Activated naive CD4-positive, alpha-beta T cell treated with anti-CD3 and anti-CD28 coated beads, Interleukin-2, amount 50 U/mL, for 72 hours (primary cell): ENCODE results near the gene ZNF428. TPM values are rescaled to one million over a fixed set of nuclear protein-coding genes. Genes with fewer than 3 reads are reported as not detected.
A peak's percentile ranks its signal among the peaks of the same experiment; 100 is the strongest.
"Not testable (repeated sequence)": the region's sequence is repeated elsewhere in the genome, so short reads cannot be mapped to it uniquely, and the experiment has no call there.

Experiments used
- ATAC-seq, 2 donors: fragments of 150-1000 bp; cut with Tn5 transposase; 2 replicates each; pipeline ENCODE4 v1.10.0; 2021; ENCODE audit warnings: mild to moderate bottlenecking in 2 of 2, moderate library complexity in 2 of 2
- DNase-seq, 2 donors: peaks; one replicate each; pipeline ENCODE4 v3.0.0; 2021 to 2022; ENCODE audit warnings: low spot score in 2 of 2
- H3K27ac Mint-ChIP-seq, 2 donors: one replicate each; pipeline ENCODE4 v1.8.0; 2022; ENCODE audit warnings: mild to moderate bottlenecking in 2 of 2, mixed read lengths in 2 of 2
- H3K36me3 Mint-ChIP-seq, 2 donors: one replicate each; pipeline ENCODE4 v1.8.0; 2022; ENCODE audit warnings: mixed read lengths in 2 of 2
- H3K9me3 Mint-ChIP-seq, 2 donors: one replicate each; pipeline ENCODE4 v1.8.0; 2022; ENCODE audit warnings: mixed read lengths in 2 of 2
- total RNA-seq, 2 donors: library from RNA; stranded (reverse); gene quantifications; one replicate each; pipeline ENCODE4 v1.2.3, GENCODE V29; 2022

Gene ZNF428
- 10 to 100 TPM; 14.2 to 21.1 TPM for total RNA-seq

- no peaks in the 10 kb centered on the region for H3K9me3 Mint-ChIP-seq
- peak within 1 kb of the TSS; percentile 96 to 99 for H3K27ac Mint-ChIP-seq
- H3K36me3 Mint-ChIP-seq = no peaks in the 10 kb centered on the region
- peak; percentile 87 to 93 for DNase-seq
- peak; percentile 91 to 93 for ATAC-seq
Observed at GRCh38 chr19:43619262-43620060, at the start of gene ZNF428. Gene ZNF428 (minus strand): TSS chr19:43619629. CDS start chr19:43614304, 5,325 bp downstream.

GRCh38 chr19:43668406-43669109 is 49.1 kb upstream of the ZNF428 start:
- ATAC-seq (peak; percentile 85 to 92), DNase-seq (peak; percentile 94 to 95)
- peaks cover 5 to 31% of the 10 kb centered on the region in 2 donors for H3K36me3 Mint-ChIP-seq
- peaks cover 0 to 4% of the 10 kb centered on the region in 2 donors for H3K9me3 Mint-ChIP-seq
- H3K27ac Mint-ChIP-seq = peak overlapping the region; percentile 56 to 77

GRCh38 chr19:43667876-43668405 is 48.5 kb upstream of the ZNF428 start:
- Mint-ChIP-seq H3K36me3 (peaks cover 5 to 32% of the 10 kb centered on the region in 2 donors), H3K9me3 (peaks cover 0 to 4% of the 10 kb centered on the region in 2 donors), H3K27ac (peak overlapping the region; percentile 77 to 88)
- no peak for DNase-seq
- no peak for ATAC-seq

- no peak for ATAC-seq
- no peak overlapping the region for H3K27ac Mint-ChIP-seq
- H3K36me3 Mint-ChIP-seq = peaks cover 5 to 37% of the 10 kb centered on the region in 2 donors
- DNase-seq = no peak
- H3K9me3 Mint-ChIP-seq = peaks cover 0 to 4% of the 10 kb centered on the region in 2 donors
Observed at GRCh38 chr19:43667126-43667875, 47.9 kb upstream of the ZNF428 start.

- Mint-ChIP-seq H3K27ac (peak overlapping the region in 1 of 2 donors; percentile 60), H3K9me3 (peaks cover 5 to 10% of the 10 kb centered on the region in 2 donors), H3K36me3 (peaks cover 11 to 50% of the 10 kb centered on the region in 2 donors)
- DNase-seq = no peak
- ATAC-seq = no peak
Observed at GRCh38 chr19:43664018-43664417, 44.6 kb upstream of the ZNF428 start.

- H3K36me3 Mint-ChIP-seq = peaks cover 6 to 47% of the 10 kb centered on the region in 2 donors
- ATAC-seq (no peak), DNase-seq (no peak)
- peak overlapping the region in 1 of 2 donors; percentile 91 for H3K27ac Mint-ChIP-seq
- H3K9me3 Mint-ChIP-seq = peaks cover 9 to 17% of the 10 kb centered on the region in 2 donors
Observed at GRCh38 chr19:43662487-43662886, 43.1 kb upstream of the ZNF428 start.

GRCh38 chr19:43660971-43661360 is 41.5 kb upstream of the ZNF428 start:
- no peak overlapping the region for H3K27ac Mint-ChIP-seq
- peaks cover 6 to 44% of the 10 kb centered on the region in 2 donors for H3K36me3 Mint-ChIP-seq
- peaks cover 9 to 21% of the 10 kb centered on the region in 2 donors for H3K9me3 Mint-ChIP-seq
- ATAC-seq = no peak
- DNase-seq = no peak

- Mint-ChIP-seq H3K9me3 (peaks cover 9 to 21% of the 10 kb centered on the region in 2 donors), H3K27ac (no peak overlapping the region), H3K36me3 (peaks cover 6 to 49% of the 10 kb centered on the region in 2 donors)
- ATAC-seq (no peak), DNase-seq (no peak)
Observed at GRCh38 chr19:43660301-43660970, 41.0 kb upstream of the ZNF428 start.

- H3K27ac Mint-ChIP-seq = no peak overlapping the region
- DNase-seq = no peak
- ATAC-seq = no peak
- peaks cover 9 to 18% of the 10 kb centered on the region in 2 donors for H3K9me3 Mint-ChIP-seq
- H3K36me3 Mint-ChIP-seq = peaks cover 6 to 37% of the 10 kb centered on the region in 2 donors
Observed at GRCh38 chr19:43658494-43658893, 39.1 kb upstream of the ZNF428 start.

GRCh38 chr19:43658001-43658400 is 38.6 kb upstream of the ZNF428 start:
- no peak for DNase-seq
- H3K27ac Mint-ChIP-seq = no peak overlapping the region
- ATAC-seq = no peak
- H3K36me3 Mint-ChIP-seq = peaks cover 6 to 37% of the 10 kb centered on the region in 2 donors
- H3K9me3 Mint-ChIP-seq = peaks cover 9 to 18% of the 10 kb centered on the region in 2 donors

- Mint-ChIP-seq H3K27ac (no peak overlapping the region), H3K9me3 (peaks cover 9 to 18% of the 10 kb centered on the region in 2 donors), H3K36me3 (peaks cover 6 to 31% of the 10 kb centered on the region in 2 donors)
- no peak for DNase-seq
- no peak for ATAC-seq
Observed at GRCh38 chr19:43656436-43656835, 37.0 kb upstream of the ZNF428 start.

GRCh38 chr19:43652546-43652874 is 33.1 kb upstream of the ZNF428 start:
- Mint-ChIP-seq H3K27ac (no peak overlapping the region), H3K9me3 (peaks cover 0 to 4% of the 10 kb centered on the region in 2 donors), H3K36me3 (peaks cover 0 to 13% of the 10 kb centered on the region in 2 donors)
- DNase-seq (no peak), ATAC-seq (no peak)

- no peaks in the 10 kb centered on the region for H3K9me3 Mint-ChIP-seq
- peak; percentile 37 to 48 for ATAC-seq
- no peak overlapping the region for H3K27ac Mint-ChIP-seq
- peak in 1 of 2 donors; percentile 40 for DNase-seq
- H3K36me3 Mint-ChIP-seq = peaks cover 0 to 8% of the 10 kb centered on the region in 2 donors
Observed at GRCh38 chr19:43651758-43652545, 32.5 kb upstream of the ZNF428 start.

GRCh38 chr19:43650276-43650675 is 30.8 kb upstream of the ZNF428 start:
- not testable (repeated sequence) for ATAC-seq

GRCh38 chr19:43649514-43649913 is 30.1 kb upstream of the ZNF428 start:
- Mint-ChIP-seq H3K27ac (no peak overlapping the region), H3K9me3 (peaks cover 0 to 4% of the 10 kb centered on the region in 2 donors), H3K36me3 (peaks cover 6 to 7% of the 10 kb centered on the region in 2 donors)
- ATAC-seq (no peak), DNase-seq (no peak)

More at GRCh38 chr19:43650276-43650675, 30.8 kb upstream of the ZNF428 start:
- DNase-seq, H3K27ac Mint-ChIP-seq, H3K36me3 Mint-ChIP-seq, H3K9me3 Mint-ChIP-seq: not testable (repeated sequence)
